ENCODE results near the gene CDH12.

DNA sequence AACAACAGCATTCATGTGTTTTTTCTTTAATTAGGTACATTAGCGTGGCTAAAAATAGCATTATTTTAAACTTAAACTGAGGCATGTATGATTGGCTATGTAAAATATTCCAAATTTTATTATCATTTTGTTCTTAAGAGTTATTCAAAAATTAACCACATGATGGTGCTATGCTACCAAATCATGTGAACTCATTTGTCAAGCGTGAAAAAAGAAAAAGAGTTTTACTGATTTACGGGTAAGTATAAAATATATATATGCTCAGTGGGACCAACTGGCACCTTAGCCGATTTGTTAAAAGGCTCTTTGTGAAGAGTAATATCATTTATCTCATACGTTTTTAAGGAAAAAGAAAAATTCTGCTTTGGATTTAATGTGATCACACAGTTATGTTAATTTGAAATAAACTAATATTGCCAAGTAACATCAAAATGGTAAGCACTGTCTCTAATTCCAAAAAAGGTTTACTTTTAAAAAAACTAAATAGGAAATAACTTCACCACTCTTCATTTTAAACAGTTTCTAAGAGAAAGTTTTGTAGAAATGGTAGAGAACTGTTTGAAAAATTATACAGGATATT lies 1042.3 kb downstream of the CDH12 start:
- TF ChIP-seq GATA2 (IDR thresholded peaks at IDR 0.05; ENCODE audit: low read depth, low read length): no peak
- TF ChIP-seq GATA3 (IDR thresholded peaks at IDR 0.05; ENCODE audit: low read depth, low read length): no peak

All from SH-SY5Y (cell line).